Posterior vena cava (tissue), 2 donors: ENCODE measurements around the gene KCNQ1. TPM values are rescaled to one million over a fixed set of nuclear protein-coding genes. Genes with fewer than 3 reads are reported as not detected.

ENCODE experiments used
- DNase-seq: peaks from one replicate; pipeline ENCODE4 v3.0.0-alpha.2; 2020; ENCODE audit warnings: low spot score
- intact Hi-C, 2 donors: fragments of 100-400 bp; cut with DNase I; formaldehyde crosslinking; loops; one replicate each; pipeline versions ENCODE4 v1.14.1 to v1.14.2; 2022 to 2023
- total RNA-seq, 2 donors: library from RNA; stranded (reverse); fragmentation: NEBNext Ultra II Directional; extraction: Animal tissue kit (Norgen Biotek cat#: 25700); gene quantifications; one replicate each; pipeline ENCODE4 v1.2.1, GENCODE V29; 2021
- donor health status: DM: yes; HTN: yes; CAD: no.
- donor health status: DM: yes; HTN: yes; CAD: no.

The KCNQ1 gene
- total RNA-seq, 2 donors from 2014 or later, result 4.7 to 7.2 TPM

GRCh38 chr11:2465202-2466068 is 20.6 kb downstream of the KCNQ1 start:
- peak; percentile 79 for DNase-seq
- intact Hi-C loops, result no loop called here

- peak; percentile 54 for DNase-seq
- intact Hi-C loops, result no loop called here
Observed at GRCh38 chr11:2466069-2466801, 21.4 kb downstream of the KCNQ1 start.

- intact Hi-C loops, result no loop called here
- DNase-seq, result peak; percentile 81
Observed at GRCh38 chr11:2466869-2467694, 22.3 kb downstream of the KCNQ1 start.

- intact Hi-C loops, result no loop called here
Observed at GRCh38 chr11:2467695-2468055, 22.9 kb downstream of the KCNQ1 start.

GRCh38 chr11:2468363-2469235 is 23.8 kb downstream of the KCNQ1 start:
- DNase-seq, result peak; percentile 58
- intact Hi-C loops, result no loop called here

More at GRCh38 chr11:2467695-2468055, 22.9 kb downstream of the KCNQ1 start:
- DNase-seq, result peak; percentile 58

- DNase-seq, result peak; percentile 29
- intact Hi-C loops, result no loop called here
Observed at GRCh38 chr11:2470495-2470894, 25.7 kb downstream of the KCNQ1 start.

- DNase-seq, result peak; percentile 54
- intact Hi-C loops, result no loop called here
Observed at GRCh38 chr11:2471048-2471803, 26.4 kb downstream of the KCNQ1 start.

- no peak for DNase-seq
- intact Hi-C loops, result no loop called here
Observed at GRCh38 chr11:2471804-2472096, 26.9 kb downstream of the KCNQ1 start.

- intact Hi-C loops, result no loop called here
- peak; percentile 36 for DNase-seq
Observed at GRCh38 chr11:2472428-2473186, 27.8 kb downstream of the KCNQ1 start.

GRCh38 chr11:2473361-2474058 is 28.7 kb downstream of the KCNQ1 start:
- peak; percentile 76 for DNase-seq
- intact Hi-C loops, result no loop called here

- DNase-seq, result peak; percentile 60
- intact Hi-C loops, result no loop called here
Observed at GRCh38 chr11:2474059-2474901, 29.5 kb downstream of the KCNQ1 start.

GRCh38 chr11:2475136-2475918 is 30.5 kb downstream of the KCNQ1 start:
- intact Hi-C loops, result no loop called here
- peak; percentile 28 for DNase-seq

GRCh38 chr11:2477254-2477653 is 32.4 kb downstream of the KCNQ1 start:
- intact Hi-C loops, result no loop called here
- DNase-seq, result peak; percentile 7

GRCh38 chr11:2477936-2478335 is 33.1 kb downstream of the KCNQ1 start:
- intact Hi-C loops, result no loop called here
- peak; percentile 28 for DNase-seq
